HUES48 (cell line): ENCODE data around the gene CHMP4B.
"Not testable (repeated sequence)": the region's sequence is repeated elsewhere in the genome, so short reads cannot be mapped to it uniquely, and the experiment has no call there.

ENCODE experiments used
- H3K27ac ChIP-seq: one replicate; pipeline ENCODE4 v1.7.0; 2013; ENCODE audit warnings: low read depth, low read length, inconsistent platforms
- H3K27me3 ChIP-seq: 2 replicates; pipeline ENCODE4 v1.6.1; 2013; ENCODE audit warnings: mild to moderate bottlenecking, low read length; ENCODE audit not compliant: control insufficient read depth, insufficient read depth
- H3K36me3 ChIP-seq: 2 replicates; pipeline ENCODE4 v1.6.1; 2013; ENCODE audit warnings: low read length; ENCODE audit not compliant: control insufficient read depth, insufficient read depth
- H3K4me1 ChIP-seq: 2 replicates; pipeline ENCODE4 v1.6.1; 2013; ENCODE audit warnings: mild to moderate bottlenecking, low read length; ENCODE audit not compliant: control insufficient read depth, insufficient read depth
- H3K4me3 ChIP-seq: 2 replicates; pipeline ENCODE4 v1.5.1; 2013; ENCODE audit warnings: mild to moderate bottlenecking, low read depth, low read length
- H3K9ac ChIP-seq: 2 replicates; pipeline ENCODE4 v1.6.1; 2013; ENCODE audit warnings: mild to moderate bottlenecking, low read depth, low read length, moderate library complexity
- H3K9me3 ChIP-seq: 2 replicates; pipeline ENCODE4 v1.6.1; 2013; ENCODE audit warnings: low read length; ENCODE audit not compliant: control insufficient read depth, insufficient read depth

Gene CHMP4B

DNA sequence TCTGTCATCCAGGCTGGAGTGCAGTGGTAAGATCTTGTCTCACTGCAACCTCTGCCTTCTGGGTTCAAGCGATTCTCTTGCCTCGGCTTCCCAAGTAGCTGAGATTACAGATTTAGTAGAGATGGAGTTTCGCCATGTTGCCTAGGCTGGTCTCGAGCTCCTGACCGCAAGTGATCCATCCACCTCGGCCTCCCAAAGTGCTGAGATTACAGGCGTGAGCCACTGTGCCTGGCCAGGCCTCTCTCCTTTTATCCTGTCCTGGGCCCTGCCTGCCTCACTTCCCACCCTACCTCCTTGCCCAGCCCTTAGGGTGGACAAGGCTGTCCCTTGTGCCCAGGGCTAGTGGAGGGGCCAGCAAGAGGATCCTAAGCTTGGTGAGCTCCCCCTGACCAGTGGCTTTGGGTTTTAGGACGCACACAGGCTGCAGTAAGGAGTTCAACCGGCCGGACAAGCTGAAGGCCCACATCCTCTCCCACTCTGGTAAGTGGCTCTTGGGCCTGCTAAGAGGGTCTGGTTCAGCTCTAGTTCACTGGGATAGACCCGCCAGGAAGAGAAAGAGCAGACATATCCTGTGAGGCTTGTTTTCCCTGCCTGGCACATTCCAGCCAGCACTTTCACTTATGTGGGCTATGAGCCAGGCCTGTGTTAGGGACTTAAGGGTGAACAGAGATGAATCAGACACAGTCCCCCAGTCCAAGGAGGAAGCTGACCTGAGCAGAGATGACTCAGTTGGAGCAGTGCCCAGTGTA is 21.9 kb upstream of the CHMP4B start:
- Histone ChIP-seq H3K9ac (no peak overlapping the region), H3K4me1 (no peaks in the 10 kb centered on the region), H3K27ac (no peak overlapping the region), H3K4me3 (no peak overlapping the region), H3K27me3 (no peaks in the 10 kb centered on the region), H3K36me3 (no peaks in the 10 kb centered on the region), H3K9me3 (no peaks in the 10 kb centered on the region)

DNA sequence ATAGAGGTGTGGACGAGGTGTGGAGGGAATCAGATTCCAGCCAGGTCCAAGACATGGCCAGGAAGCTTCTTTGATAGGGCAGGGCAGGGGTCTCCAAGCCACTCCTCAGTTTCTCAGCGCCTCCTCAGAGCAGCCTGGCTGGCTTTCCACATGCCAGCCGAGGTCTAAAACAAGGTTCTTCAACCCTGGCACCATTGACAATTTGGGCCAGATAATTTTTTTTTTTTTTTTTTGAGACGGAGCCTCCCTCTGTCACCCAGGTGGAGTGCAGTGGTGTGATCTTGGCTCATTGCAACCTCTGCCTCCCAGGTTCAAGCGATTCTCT is 21.3 kb upstream of the CHMP4B start:
- H3K9ac ChIP-seq = no peak overlapping the region
- no peaks in the 10 kb centered on the region for H3K9me3 ChIP-seq

DNA sequence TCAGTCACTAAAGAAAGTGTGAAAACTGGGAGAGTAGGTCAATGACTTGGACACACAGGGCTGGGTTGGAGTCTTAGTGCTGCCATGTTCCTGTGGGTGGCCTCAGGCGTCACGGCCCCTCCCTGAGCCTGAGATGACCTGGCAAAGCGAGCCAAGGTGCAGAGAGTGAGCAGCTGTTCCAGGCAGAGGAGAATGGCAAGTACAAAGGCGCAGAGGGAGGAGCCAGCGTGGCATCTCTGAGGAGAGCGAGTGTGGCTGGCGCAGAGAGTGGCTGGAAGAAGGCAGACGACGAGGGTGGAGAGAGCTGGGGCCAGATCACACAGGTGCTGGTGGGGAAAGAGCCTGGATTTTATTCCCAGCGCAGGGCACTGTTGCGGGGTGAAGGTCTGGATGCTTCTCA is 20.6 kb upstream of the CHMP4B start:
- H3K27ac ChIP-seq = no peak overlapping the region

More for the DNA sequence above, 21.3 kb upstream of the CHMP4B start:
- no peaks in the 10 kb centered on the region for H3K4me1 ChIP-seq
- no peaks in the 10 kb centered on the region for H3K27me3 ChIP-seq
- H3K36me3 ChIP-seq = no peaks in the 10 kb centered on the region
- no peak overlapping the region for H3K27ac ChIP-seq
- H3K4me3 ChIP-seq = no peak overlapping the region

DNA sequence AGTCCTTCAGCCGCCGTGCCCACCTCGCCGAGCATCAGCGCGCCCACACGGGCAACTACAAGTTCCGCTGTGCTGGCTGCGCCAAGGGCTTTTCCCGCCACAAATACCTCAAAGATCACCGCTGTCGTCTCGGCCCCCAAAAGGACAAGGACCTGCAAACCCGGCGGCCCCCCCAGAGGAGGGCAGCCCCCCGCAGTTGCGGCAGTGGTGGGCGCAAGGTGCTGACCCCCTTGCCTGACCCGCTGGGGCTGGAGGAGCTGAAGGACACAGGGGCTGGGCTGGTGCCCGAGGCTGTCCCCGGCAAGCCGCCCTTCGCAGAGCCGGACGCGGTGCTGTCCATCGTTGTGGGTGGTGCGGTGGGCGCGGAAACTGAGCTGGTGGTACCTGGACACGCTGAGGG is 20.1 kb upstream of the CHMP4B start:
- Histone ChIP-seq H3K36me3 (no peaks in the 10 kb centered on the region), H3K27me3 (no peaks in the 10 kb centered on the region), H3K27ac (no peak overlapping the region), H3K9ac (no peak overlapping the region), H3K4me1 (no peaks in the 10 kb centered on the region), H3K9me3 (no peaks in the 10 kb centered on the region), H3K4me3 (no peak overlapping the region)

More for the DNA sequence above, 20.6 kb upstream of the CHMP4B start:
- Histone ChIP-seq H3K4me1 (no peaks in the 10 kb centered on the region), H3K9ac (no peak overlapping the region), H3K4me3 (no peak overlapping the region), H3K27me3 (no peaks in the 10 kb centered on the region), H3K36me3 (no peaks in the 10 kb centered on the region), H3K9me3 (no peaks in the 10 kb centered on the region)

DNA sequence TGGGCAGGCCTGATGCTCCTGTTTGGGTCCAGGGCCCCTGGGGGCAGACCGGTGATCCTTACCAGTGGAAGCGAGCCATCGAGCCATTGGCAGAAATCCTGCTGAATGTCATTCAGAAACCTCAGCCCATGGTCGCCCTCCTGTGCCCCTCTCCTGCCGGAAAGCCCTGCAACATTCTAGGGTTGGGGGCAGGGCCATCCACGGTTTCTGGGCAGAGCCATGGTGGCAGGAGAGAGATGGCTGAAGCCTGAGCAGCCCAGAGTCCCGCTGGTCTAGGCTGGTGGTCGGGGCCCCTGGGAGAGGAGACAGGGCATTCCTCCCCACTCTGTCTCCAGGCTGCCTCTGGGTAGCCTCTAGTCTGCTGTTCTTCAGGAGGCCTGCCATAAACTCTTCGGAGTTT is 19.6 kb upstream of the CHMP4B start:
- H3K9ac ChIP-seq = no peak overlapping the region
- H3K4me3 ChIP-seq = no peak overlapping the region
- no peaks in the 10 kb centered on the region for H3K27me3 ChIP-seq
- no peaks in the 10 kb centered on the region for H3K36me3 ChIP-seq
- no peak overlapping the region for H3K27ac ChIP-seq
- peaks cover under 1% of the 10 kb centered on the region; the same call in 1 of the 2 replicates for H3K4me1 ChIP-seq
- H3K9me3 ChIP-seq = no peaks in the 10 kb centered on the region

DNA sequence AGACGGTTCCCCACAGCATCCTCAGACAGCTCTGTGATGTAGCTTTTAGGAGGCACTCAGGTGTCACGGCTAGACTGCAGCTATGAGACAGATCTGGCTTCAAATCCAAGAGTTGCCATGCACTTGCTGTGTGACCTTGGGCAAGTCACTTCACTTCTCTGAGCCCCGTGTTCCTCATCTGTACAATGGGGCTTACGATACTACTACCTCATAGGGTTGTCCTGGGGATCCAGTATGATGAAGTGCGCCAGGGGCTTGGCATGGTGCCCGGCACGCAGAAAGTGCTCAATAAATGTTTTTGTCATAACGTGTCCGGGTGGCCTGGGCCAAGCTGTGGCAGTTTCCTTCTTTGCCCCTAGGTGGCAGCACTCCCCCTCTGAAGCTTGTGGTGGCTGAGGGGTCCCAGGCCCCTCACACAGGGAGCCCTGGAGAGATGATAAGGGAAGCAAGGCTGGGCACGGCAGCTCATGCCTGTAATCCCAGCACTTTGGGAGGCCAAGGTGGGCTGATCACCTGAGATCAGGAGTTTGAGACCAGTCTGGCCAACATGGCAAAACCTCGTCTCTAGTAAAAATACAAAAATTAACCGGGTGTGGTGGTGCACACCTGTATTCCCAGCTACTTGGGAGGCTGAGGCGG is 19.1 kb upstream of the CHMP4B start:
- no peaks in the 10 kb centered on the region for H3K9me3 ChIP-seq
- no peaks in the 10 kb centered on the region for H3K36me3 ChIP-seq
- H3K4me3 ChIP-seq = no peak overlapping the region
- H3K9ac ChIP-seq = no peak overlapping the region
- H3K27ac ChIP-seq = no peak overlapping the region
- peaks cover 4% of the 10 kb centered on the region; the same call in 1 of the 2 replicates for H3K4me1 ChIP-seq
- H3K27me3 ChIP-seq = no peaks in the 10 kb centered on the region

DNA sequence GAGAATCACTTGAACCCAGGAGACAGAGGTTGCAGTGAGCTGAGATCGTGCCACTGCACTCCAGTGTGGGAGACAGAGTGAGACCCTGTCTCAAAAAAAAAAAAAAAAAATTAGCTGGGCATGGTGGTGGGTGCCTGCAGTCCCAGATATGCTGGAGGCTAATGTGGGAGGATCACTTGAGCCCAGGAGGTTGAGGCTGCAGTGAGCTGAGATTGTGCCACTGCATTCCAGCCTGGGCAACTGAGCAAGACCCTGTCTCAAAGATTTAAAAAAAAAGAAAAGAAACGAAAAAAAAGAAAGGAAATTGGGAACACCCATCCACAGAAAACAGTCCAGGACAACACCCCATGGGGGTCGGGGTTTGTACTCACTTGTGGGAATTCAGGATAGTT is 18.6 kb upstream of the CHMP4B start:
- not testable (repeated sequence) for H3K27me3 ChIP-seq, H3K4me1 ChIP-seq, H3K9me3 ChIP-seq, H3K4me3 ChIP-seq, H3K36me3 ChIP-seq, H3K9ac ChIP-seq, H3K27ac ChIP-seq

DNA sequence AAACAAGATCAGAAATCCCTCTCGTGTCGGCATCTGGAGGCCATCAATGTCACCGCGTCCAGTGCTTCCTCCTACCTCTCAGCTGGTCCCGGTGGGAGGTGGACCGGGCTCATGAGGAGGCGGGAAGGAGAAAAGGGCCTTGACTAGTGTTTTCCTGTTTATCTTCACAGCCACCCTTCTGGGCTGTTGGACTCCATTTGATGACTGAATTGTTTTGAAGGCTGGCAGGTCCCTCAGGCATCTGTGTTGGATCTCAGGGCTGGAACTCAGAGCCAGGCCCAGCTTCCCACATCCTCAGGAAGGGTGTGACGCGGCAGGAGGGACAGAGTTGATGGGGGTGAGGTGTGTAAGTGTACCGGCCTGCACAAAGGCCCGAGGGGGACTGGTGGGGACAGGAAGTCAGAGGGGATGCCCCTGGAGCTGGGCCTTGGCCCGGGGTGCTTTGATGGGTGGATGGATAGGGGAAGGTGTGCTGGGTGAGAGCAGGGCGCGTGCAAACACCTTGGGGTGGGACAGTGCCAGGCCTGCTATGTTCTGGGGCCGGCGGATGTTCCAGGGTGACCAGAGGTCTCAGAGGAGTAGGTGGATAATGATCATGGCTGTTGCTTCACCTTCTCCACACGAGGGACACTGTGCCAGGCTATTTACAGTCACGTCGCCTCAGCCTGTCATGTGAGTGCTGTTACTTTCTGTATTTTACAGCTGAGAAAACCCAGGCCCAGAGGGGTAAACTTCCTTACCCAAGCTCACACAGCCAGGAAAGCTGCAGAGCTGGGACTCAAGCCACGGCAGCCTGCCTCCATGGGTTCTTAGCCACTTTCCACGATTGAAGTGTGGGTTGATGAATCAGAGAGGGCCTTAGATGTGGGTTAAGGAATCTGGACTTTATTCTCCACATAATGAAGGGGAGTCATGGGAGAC is 17.9 kb upstream of the CHMP4B start:
- Histone ChIP-seq H3K9me3 (no peaks in the 10 kb centered on the region), H3K9ac (no peak overlapping the region), H3K27me3 (no peaks in the 10 kb centered on the region), H3K27ac (no peak overlapping the region), H3K4me3 (no peak overlapping the region), H3K36me3 (no peaks in the 10 kb centered on the region), H3K4me1 (peaks cover 4% of the 10 kb centered on the region; the same call in 1 of the 2 replicates)

DNA sequence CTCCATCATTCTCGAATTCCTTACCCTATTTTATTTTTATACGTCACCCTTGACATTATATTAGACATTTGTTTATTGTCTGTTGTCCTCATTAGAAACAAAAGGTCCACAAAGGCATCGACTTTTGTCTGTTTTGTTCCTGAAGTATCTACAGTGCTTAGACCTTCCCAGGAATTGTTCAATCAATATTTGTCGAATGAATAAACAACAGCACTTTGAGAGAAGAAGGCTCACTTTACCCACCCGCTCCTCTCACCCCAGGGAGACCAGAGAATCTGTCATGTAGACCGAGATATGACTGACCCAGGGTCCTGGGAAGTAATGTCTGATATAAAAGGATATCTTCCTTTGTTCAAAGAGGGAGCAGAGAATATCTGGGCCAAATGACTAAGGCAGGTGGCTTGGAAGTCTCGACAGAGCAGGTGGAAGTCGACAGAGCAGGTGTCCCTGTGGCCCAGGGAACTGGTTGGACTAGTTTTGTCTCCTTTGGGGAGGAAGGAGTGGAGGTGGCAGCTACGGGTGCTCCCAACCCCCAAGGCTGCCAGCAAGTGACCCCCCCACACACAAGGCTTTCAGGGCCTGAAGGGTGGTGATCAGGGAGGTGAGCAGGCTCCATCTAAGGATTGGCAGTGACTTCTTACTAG is 14.8 kb upstream of the CHMP4B start:
- no peaks in the 10 kb centered on the region for H3K27me3 ChIP-seq
- no peaks in the 10 kb centered on the region for H3K36me3 ChIP-seq
- peaks cover 4% of the 10 kb centered on the region; the same call in 1 of the 2 replicates for H3K4me1 ChIP-seq
- no peak overlapping the region for H3K27ac ChIP-seq
- no peak overlapping the region for H3K4me3 ChIP-seq
- no peaks in the 10 kb centered on the region for H3K9me3 ChIP-seq
- no peak overlapping the region for H3K9ac ChIP-seq

DNA sequence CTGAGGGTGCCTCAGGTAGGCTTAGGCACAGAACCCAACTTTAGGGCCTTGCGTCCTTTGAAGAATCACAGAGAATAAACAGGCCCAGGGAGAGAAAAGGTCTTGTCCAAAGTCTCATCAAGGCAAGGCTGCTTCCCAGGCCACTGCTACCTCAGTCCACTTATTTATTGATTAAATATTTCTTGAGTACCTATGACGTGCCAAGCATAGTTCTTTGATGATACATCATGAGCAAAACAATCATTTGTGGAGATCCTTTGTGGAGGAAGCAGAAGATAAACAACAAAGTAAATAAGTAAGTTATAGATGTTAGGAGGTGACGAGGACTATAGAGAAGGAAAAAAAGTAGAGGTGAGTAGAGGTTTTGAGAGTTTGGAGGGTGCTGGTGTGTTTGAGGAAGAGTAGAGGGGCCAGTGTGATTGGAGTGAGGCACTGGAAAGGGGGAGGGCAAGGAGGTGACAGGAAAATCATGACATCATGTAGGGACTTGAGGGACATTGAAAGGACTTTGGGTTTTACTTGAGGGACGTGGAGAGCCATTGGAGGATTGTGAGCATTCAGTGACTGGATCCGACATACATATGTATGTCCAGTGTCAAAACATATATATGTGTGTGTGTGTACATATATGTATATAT is 14.1 kb upstream of the CHMP4B start:
- Histone ChIP-seq H3K27me3 (no peaks in the 10 kb centered on the region), H3K9ac (no peak overlapping the region), H3K9me3 (no peaks in the 10 kb centered on the region), H3K36me3 (no peaks in the 10 kb centered on the region), H3K27ac (no peak overlapping the region), H3K4me1 (peaks cover 4% of the 10 kb centered on the region; the same call in 1 of the 2 replicates), H3K4me3 (no peak overlapping the region)
